ENCODE measurements around the gene ADAMTS18. TPM values are rescaled to one million over a fixed set of nuclear protein-coding genes. Genes with fewer than 3 reads are reported as not detected.

ADAMTS18 gene
- total RNA-seq, 2 experiments from 2014 or later, result not detected

DNA sequence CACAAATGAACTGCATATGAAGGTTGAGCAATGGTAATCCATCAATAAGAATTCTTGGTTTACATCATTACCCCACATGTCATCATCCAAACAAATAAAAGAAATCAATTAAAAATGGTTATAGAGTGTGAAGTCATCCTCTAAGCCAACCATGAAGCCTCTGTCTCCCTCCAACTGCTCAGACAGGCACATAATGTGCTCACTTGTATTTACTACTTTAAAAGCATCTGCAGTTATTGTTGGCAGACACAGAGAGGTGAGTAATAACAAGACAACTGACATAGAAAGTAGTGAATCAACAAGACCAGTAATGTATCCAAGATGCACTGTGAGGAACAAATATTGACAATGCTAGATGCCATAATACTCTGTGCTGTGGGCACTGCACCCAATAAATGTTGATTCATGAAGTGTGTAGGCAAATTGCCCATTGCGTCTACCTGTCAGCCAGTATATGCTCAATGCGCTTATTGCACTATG is 20.0 kb downstream of the ADAMTS18 start:
- Histone ChIP-seq H3K79me2 (ENCODE audit: insufficient read depth, low read depth, low read length) (no peaks in the 10 kb centered on the region), H3K4me3 (ENCODE audit: low read depth, low read length, poor library complexity, severe bottlenecking) (no peak overlapping the region), H3K4me2 (ENCODE audit: low read length) (no peak overlapping the region), H4K20me1 (ENCODE audit: insufficient read depth, low read length) (no peaks in the 10 kb centered on the region), H3K9me3 (ENCODE audit: low read length) (no peaks in the 10 kb centered on the region), H2AFZ (ENCODE audit: low read length) (no peak overlapping the region), H3K36me3 (ENCODE audit: insufficient read depth, low read length) (no peaks in the 10 kb centered on the region), H3K9me2 (ENCODE audit: insufficient read depth, low read length) (no peaks in the 10 kb centered on the region), H3K27ac (ENCODE audit: low read depth, low read length, poor library complexity, severe bottlenecking) (no peak overlapping the region), H3K4me1 (ENCODE audit: insufficient read depth, low read length, poor library complexity, severe bottlenecking) (no peaks in the 10 kb centered on the region)
- no TSS peak for BruUV-seq (replicated peaks)
- POLR2A ChIA-PET, result no interaction called here
- intact Hi-C loops (cut with micrococcal nuclease; ENCODE audit: unreplicated experiment), result no loop called here
- TF ChIP-seq EZH2phosphoT487 (IDR thresholded peaks at IDR 0.05; ENCODE audit: borderline replicate concordance, low read depth, low read length), result no peak
- no peak for TF ChIP-seq CTCF (conservative IDR thresholded peaks at IDR 0.05; ENCODE audit: low read length)
- CTCF ChIA-PET (ENCODE audit: unreplicated experiment), result no interaction called here
- DNase-seq (ENCODE audit: low spot score), result no peak

DNA sequence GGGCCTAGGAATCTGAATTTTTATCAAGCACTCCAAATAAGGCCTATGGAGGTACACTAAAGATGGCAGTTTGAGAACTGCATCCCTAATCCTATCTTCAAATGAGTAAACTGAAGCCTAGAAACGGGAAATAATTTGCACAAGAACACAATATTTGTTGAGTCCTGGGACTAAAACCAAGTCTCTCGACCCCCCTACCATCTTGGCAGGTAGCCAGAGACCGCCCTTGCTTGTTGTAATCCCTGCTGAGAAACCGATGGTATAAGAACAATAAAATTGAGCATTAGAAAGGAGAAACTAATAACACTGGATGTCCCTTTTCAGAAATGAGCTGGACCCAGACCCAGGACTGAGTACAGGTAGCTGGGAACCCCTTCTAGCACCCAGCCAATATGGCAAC is 24.4 kb downstream of the ADAMTS18 start:
- TF ChIP-seq CTCF (conservative IDR thresholded peaks at IDR 0.05; ENCODE audit: low read length), result no peak
- TF ChIP-seq EZH2phosphoT487 (IDR thresholded peaks at IDR 0.05; ENCODE audit: borderline replicate concordance, low read depth, low read length), result no peak
- ChIA-PET POLR2A (no interaction called here), CTCF (ENCODE audit: unreplicated experiment) (no interaction called here)

GRCh38 chr16:77409311-77409710 is 25.5 kb downstream of the ADAMTS18 start:
- Histone ChIP-seq H3K27ac (ENCODE audit: low read depth, low read length, poor library complexity, severe bottlenecking) (no peak overlapping the region), H2AFZ (ENCODE audit: low read length) (no peak overlapping the region), H3K4me2 (ENCODE audit: low read length) (no peak overlapping the region), H3K4me3 (ENCODE audit: low read depth, low read length, poor library complexity, severe bottlenecking) (no peak overlapping the region), H3K9me2 (ENCODE audit: insufficient read depth, low read length) (no peaks in the 10 kb centered on the region), H3K4me1 (ENCODE audit: insufficient read depth, low read length, poor library complexity, severe bottlenecking) (no peaks in the 10 kb centered on the region), H3K36me3 (ENCODE audit: insufficient read depth, low read length) (no peaks in the 10 kb centered on the region), H3K9me3 (ENCODE audit: low read length) (no peaks in the 10 kb centered on the region), H4K20me1 (ENCODE audit: insufficient read depth, low read length) (no peaks in the 10 kb centered on the region), H3K79me2 (ENCODE audit: insufficient read depth, low read depth, low read length) (no peaks in the 10 kb centered on the region)
- POLR2A ChIA-PET, result no interaction called here
- CTCF ChIA-PET (ENCODE audit: unreplicated experiment), result interaction anchor here (0.5 kb wide), 1 partner anchor 340 kb away, joined by 3 read pairs; no protein-coding TSS in a partner anchor
- no peak for TF ChIP-seq EZH2phosphoT487 (IDR thresholded peaks at IDR 0.05; ENCODE audit: borderline replicate concordance, low read depth, low read length)
- no peak for TF ChIP-seq CTCF (conservative IDR thresholded peaks at IDR 0.05; ENCODE audit: low read length)
- DNase-seq (ENCODE audit: low spot score), result no peak
- intact Hi-C loops (cut with micrococcal nuclease; ENCODE audit: unreplicated experiment), result no loop called here
- BruUV-seq (replicated peaks), result no TSS peak

More for the DNA sequence above, 24.4 kb downstream of the ADAMTS18 start:
- Histone ChIP-seq H4K20me1 (ENCODE audit: insufficient read depth, low read length) (no peaks in the 10 kb centered on the region), H2AFZ (ENCODE audit: low read length) (no peak overlapping the region), H3K27ac (ENCODE audit: low read depth, low read length, poor library complexity, severe bottlenecking) (no peak overlapping the region), H3K4me3 (ENCODE audit: low read depth, low read length, poor library complexity, severe bottlenecking) (no peak overlapping the region), H3K9me2 (ENCODE audit: insufficient read depth, low read length) (no peaks in the 10 kb centered on the region), H3K4me1 (ENCODE audit: insufficient read depth, low read length, poor library complexity, severe bottlenecking) (no peaks in the 10 kb centered on the region), H3K4me2 (ENCODE audit: low read length) (no peak overlapping the region), H3K36me3 (ENCODE audit: insufficient read depth, low read length) (no peaks in the 10 kb centered on the region), H3K9me3 (ENCODE audit: low read length) (no peaks in the 10 kb centered on the region), H3K79me2 (ENCODE audit: insufficient read depth, low read depth, low read length) (no peaks in the 10 kb centered on the region)
- no peak for DNase-seq (ENCODE audit: low spot score)
- intact Hi-C loops (cut with micrococcal nuclease; ENCODE audit: unreplicated experiment), result no loop called here
- no TSS peak for BruUV-seq (replicated peaks)

Data from OCI-LY7 (cell line).